Sigmoid colon (tissue), 4 donors: ENCODE data around the gene LRRC45.
A peak's percentile ranks its signal among the peaks of the same experiment; 100 is the strongest.

Experiments used
- POLR2A ChIP-seq, 2 donors: fragments of 450-650 bp; IDR thresholded peaks; one replicate each; pipeline ENCODE4 v1.6.1; 2016; ENCODE audit warnings: antibody characterized with exemption in 2 of 2, mild to moderate bottlenecking in 2 of 2, moderate library complexity in 2 of 2
- POLR2AphosphoS5 ChIP-seq, 4 donors: sonication (generic); formaldehyde crosslinking; IDR thresholded peaks; one replicate each; pipeline ENCODE4 v1.6.1; 2017; ENCODE audit warnings: antibody characterized with exemption in 4 of 4
- TF ChIP-seq, protein P1 (sequence below), 4 experiments: fragments of 450-650 bp in 3 of 4; fragments of 200-600 bp in 1 of 4; IDR thresholded peaks; one replicate each; pipeline ENCODE4 v1.5.1; 2016 to 2019; ENCODE audit warnings: antibody characterized with exemption in 4 of 4, mild to moderate bottlenecking in 3 of 4, moderate library complexity in 2 of 4

DNA sequence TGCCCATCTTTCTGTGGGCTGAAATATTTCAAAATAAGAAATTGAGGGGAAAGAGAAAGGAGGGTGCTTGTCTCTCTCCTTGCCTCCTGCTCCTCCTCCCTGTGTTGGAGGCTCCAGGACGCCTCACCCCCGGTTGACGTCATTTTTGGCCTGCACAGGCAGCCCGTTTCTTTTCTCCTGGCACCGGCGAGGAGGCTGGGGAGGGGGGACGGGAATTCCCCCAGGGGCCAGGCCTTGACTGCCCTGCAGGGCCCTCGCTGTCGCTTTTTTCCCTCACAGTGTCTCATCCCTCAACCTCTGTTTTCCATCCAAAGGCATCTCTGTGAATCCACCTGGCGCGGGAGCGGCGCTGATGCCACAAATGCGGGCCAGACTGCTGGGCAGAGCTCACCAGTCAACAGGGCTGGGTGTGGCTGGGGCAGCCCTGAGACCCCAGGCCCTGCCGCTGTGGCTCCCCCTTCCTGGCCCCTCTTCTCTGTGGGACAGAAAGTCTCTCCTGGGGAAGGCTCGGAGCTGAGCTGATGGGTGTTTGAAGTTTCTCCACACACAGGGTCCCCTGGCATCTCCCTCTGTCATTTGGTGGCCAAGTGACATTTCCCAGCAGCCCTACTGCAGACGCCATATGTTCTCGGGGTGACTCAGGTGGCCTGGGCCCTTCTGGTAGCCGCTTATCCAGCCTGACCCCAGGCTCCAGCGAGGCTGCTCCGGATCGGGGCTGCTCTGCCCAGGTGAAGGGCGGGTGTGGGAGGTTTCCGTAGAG is 16.5 kb upstream of the LRRC45 start:
- TF ChIP-seq, protein P1, sequence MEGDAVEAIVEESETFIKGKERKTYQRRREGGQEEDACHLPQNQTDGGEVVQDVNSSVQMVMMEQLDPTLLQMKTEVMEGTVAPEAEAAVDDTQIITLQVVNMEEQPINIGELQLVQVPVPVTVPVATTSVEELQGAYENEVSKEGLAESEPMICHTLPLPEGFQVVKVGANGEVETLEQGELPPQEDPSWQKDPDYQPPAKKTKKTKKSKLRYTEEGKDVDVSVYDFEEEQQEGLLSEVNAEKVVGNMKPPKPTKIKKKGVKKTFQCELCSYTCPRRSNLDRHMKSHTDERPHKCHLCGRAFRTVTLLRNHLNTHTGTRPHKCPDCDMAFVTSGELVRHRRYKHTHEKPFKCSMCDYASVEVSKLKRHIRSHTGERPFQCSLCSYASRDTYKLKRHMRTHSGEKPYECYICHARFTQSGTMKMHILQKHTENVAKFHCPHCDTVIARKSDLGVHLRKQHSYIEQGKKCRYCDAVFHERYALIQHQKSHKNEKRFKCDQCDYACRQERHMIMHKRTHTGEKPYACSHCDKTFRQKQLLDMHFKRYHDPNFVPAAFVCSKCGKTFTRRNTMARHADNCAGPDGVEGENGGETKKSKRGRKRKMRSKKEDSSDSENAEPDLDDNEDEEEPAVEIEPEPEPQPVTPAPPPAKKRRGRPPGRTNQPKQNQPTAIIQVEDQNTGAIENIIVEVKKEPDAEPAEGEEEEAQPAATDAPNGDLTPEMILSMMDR (IDR thresholded peaks at IDR 0.05) = no peak
- TF ChIP-seq POLR2AphosphoS5 (IDR thresholded peaks at IDR 0.05) (peak in 1 of 4 donors; percentile 44), POLR2A (IDR thresholded peaks at IDR 0.05) (no peak)
